Gastrocnemius medialis (tissue), 4 donors: ENCODE measurements around the gene ROBO1. TPM values are rescaled to one million over a fixed set of nuclear protein-coding genes. Genes with fewer than 3 reads are reported as not detected.

Experiments used
- ATAC-seq, 2 donors: fragments of 150-250 bp; one replicate each; pipeline ENCODE4 v1.9.1; 2016
- DNase-seq, 2 donors: peaks; one replicate each; pipeline ENCODE4 v3.0.0-alpha.2; 2019
- H3K27ac ChIP-seq, 4 donors: fragments of 200-600 bp; sonication (generic); 1 replicate in 1 of 4; 2 replicates in 3 of 4; pipeline ENCODE4 v1.5.1; 2016 to 2018; ENCODE audit warnings: mild to moderate bottlenecking in 2 of 4, moderate library complexity in 1 of 4
- H3K27me3 ChIP-seq, 3 donors: fragments of 200-600 bp; sonication (generic) in 2 of 3; 1 replicate in 1 of 3; 2 replicates in 2 of 3; pipeline versions ENCODE4 v1.5.1 to v1.6.0; 2016 to 2019; ENCODE audit warnings: mild to moderate bottlenecking in 1 of 3, moderate library complexity in 1 of 3
- H3K36me3 ChIP-seq, 2 donors: fragments of 200-600 bp; sonication (generic) in 1 of 2; one replicate each; pipeline ENCODE4 v1.5.1; 2017 to 2018
- H3K4me1 ChIP-seq, 2 donors: fragments of 200-600 bp; sonication (generic) in 1 of 2; one replicate each; pipeline ENCODE4 v1.5.1; 2016 to 2017; ENCODE audit warnings: mild to moderate bottlenecking in 2 of 2
- H3K4me3 ChIP-seq, 4 donors: fragments of 200-600 bp; sonication (generic) in 3 of 4; 1 replicate in 1 of 4; 2 replicates in 3 of 4; pipeline ENCODE4 v1.5.1; 2016 to 2019; ENCODE audit warnings: mild to moderate bottlenecking in 2 of 4
- H3K9me3 ChIP-seq, 3 donors: fragments of 200-600 bp; sonication (generic) in 2 of 3; 1 replicate in 1 of 3; 2 replicates in 2 of 3; pipeline ENCODE4 v1.5.1; 2016 to 2019
- POLR2A ChIP-seq, 2 donors: fragments of 450-650 bp; IDR thresholded peaks; one replicate each; pipeline ENCODE4 v1.6.1; 2017; ENCODE audit warnings: antibody characterized with exemption in 2 of 2, mild to moderate bottlenecking in 2 of 2, moderate library complexity in 2 of 2
- in situ Hi-C, 4 donors: fragments of 200-750 bp; cut with MboI; loops; one replicate each; pipeline versions ENCODE4 v1.15.0 to v1.8.0; 2017; ENCODE audit warnings: low sequenced_read_pairs in 4 of 4
- intact Hi-C: fragments of 100-400 bp; cut with DNase I; formaldehyde crosslinking; loops from one replicate; pipeline ENCODE4 v1.15.1; 2023; ENCODE audit warnings: low total_unique reads
- total RNA-seq, 4 donors: library from RNA; depleted of rRNA; stranded (reverse); fragments of >200 nt; gene quantifications; one replicate each; pipeline versions ENCODE4 v1.1.0 to v1.2.3, GENCODE V29; 2016
- TF ChIP-seq, protein P1 (sequence below), 5 experiments: fragments of 450-650 bp in 3 of 5; fragments of 200-600 bp in 2 of 5; sonication (generic) in 2 of 5; IDR thresholded peaks in 4 of 5; conservative IDR thresholded peaks in 1 of 5; 1 replicate in 4 of 5; 2 replicates in 1 of 5; pipeline ENCODE4 v1.5.1; 2016 to 2019; ENCODE audit warnings: antibody characterized with exemption in 5 of 5, mild to moderate bottlenecking in 3 of 5, moderate library complexity in 3 of 5

Gene ROBO1
- total RNA-seq, 4 donors from 2014 or later = 4.2 to 16.0 (median 9.5) TPM

DNA sequence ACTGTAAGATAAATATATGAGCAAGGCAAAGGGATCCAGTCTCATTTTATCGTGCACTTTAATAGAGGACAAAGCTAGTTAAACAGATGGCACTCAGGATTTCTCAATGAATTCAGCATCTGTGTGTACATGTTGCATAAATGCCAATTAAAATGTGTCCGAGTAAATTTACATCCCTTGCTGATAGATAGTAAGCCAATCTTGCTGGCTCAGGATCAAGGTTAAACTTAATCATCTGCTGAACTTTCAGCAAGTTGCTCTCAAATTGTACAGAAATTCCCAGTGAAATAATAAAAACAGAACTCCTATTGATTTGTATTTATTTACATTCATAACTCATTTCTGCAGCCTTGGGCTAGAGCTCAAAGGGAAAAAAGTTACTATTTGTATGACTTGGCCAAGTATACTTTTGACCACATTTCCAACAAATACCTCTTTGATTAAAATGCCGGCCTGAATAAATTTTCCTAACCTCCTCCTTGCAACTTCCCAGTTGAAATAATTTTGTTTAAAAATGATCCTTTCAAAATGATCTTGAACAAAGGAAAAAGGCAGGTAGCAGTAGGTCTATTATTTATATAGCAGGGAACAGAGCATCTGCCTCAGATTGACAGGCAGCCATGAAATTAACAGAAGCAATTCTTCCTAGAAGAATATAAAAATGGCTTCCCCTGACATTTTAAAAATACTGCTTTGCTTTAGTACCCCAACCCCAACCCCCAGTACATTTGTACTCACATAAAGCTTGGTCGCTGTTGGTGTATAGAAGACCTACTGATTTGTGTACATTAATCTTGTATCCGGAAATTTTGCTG, 1001.9 kb downstream of the ROBO1 start:
- no peak for ATAC-seq
- no peak for TF ChIP-seq POLR2A (IDR thresholded peaks at IDR 0.05)
- TF ChIP-seq, protein P1, sequence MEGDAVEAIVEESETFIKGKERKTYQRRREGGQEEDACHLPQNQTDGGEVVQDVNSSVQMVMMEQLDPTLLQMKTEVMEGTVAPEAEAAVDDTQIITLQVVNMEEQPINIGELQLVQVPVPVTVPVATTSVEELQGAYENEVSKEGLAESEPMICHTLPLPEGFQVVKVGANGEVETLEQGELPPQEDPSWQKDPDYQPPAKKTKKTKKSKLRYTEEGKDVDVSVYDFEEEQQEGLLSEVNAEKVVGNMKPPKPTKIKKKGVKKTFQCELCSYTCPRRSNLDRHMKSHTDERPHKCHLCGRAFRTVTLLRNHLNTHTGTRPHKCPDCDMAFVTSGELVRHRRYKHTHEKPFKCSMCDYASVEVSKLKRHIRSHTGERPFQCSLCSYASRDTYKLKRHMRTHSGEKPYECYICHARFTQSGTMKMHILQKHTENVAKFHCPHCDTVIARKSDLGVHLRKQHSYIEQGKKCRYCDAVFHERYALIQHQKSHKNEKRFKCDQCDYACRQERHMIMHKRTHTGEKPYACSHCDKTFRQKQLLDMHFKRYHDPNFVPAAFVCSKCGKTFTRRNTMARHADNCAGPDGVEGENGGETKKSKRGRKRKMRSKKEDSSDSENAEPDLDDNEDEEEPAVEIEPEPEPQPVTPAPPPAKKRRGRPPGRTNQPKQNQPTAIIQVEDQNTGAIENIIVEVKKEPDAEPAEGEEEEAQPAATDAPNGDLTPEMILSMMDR (IDR thresholded peaks at IDR 0.05 in 4 of 5, conservative IDR thresholded peaks at IDR 0.05 in 1 of 5) = no peak
- in situ Hi-C loops (no loop called here), intact Hi-C loops (no loop called here)
- no peaks in the 10 kb centered on the region for H3K27me3 ChIP-seq
- no peak overlapping the region for H3K4me3 ChIP-seq
- no peaks in the 10 kb centered on the region for H3K4me1 ChIP-seq
- H3K9me3 ChIP-seq = no peaks in the 10 kb centered on the region
- DNase-seq = no peak
- no peak overlapping the region for H3K27ac ChIP-seq
- no peaks in the 10 kb centered on the region for H3K36me3 ChIP-seq

DNA sequence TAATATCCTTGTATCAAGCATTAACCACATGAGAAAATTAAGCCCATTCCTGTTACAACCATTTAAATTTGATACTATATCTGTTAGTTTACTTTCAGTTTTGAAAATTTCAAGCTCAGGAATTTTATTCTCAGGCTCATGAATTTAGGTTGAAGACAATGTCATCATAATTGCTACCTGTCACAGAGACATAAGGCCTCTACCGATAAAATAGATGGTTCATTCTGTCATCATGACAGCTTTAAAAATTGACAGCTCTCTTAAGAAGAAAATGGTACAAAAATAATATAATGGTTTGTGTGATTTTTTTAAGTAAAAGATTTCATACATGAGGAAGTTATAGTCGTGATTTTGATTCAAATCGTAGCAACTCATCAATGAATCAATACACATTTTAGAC, 1003.2 kb downstream of the ROBO1 start:
- ATAC-seq = no peak
- TF ChIP-seq POLR2A (IDR thresholded peaks at IDR 0.05) = no peak
- TF ChIP-seq, protein P1 (IDR thresholded peaks at IDR 0.05 in 4 of 5, conservative IDR thresholded peaks at IDR 0.05 in 1 of 5) = no peak

DNA sequence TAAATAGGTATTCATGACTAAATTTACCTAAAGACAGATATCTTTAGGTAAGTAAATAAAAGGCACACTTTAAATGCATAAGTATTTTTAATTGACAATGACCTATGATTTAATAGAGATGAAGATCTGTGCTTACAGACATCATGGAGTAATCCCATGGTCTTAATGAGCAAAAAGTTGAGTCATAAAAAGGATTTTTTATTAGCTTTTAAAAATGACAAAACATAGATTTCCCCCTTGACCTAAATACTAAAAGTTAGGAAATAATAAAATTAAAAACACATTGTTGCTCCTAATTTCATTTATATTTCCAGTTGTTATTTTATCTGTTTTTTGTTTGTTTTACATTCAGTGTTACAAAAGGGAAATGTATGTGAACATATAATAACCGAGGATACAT, 1005.7 kb downstream of the ROBO1 start:
- no peak overlapping the region for H3K4me3 ChIP-seq
- in situ Hi-C loops (no loop called here), intact Hi-C loops (no loop called here)
- no peaks in the 10 kb centered on the region for H3K4me1 ChIP-seq
- TF ChIP-seq, protein P1 (IDR thresholded peaks at IDR 0.05 in 4 of 5, conservative IDR thresholded peaks at IDR 0.05 in 1 of 5) = no peak
- TF ChIP-seq POLR2A (IDR thresholded peaks at IDR 0.05) = no peak
- H3K9me3 ChIP-seq = no peaks in the 10 kb centered on the region
- DNase-seq = no peak
- ATAC-seq = no peak
- no peaks in the 10 kb centered on the region for H3K36me3 ChIP-seq
- no peak overlapping the region for H3K27ac ChIP-seq
- no peaks in the 10 kb centered on the region for H3K27me3 ChIP-seq

More for the DNA sequence above, 1003.2 kb downstream of the ROBO1 start:
- no peak overlapping the region for H3K27ac ChIP-seq
- no peaks in the 10 kb centered on the region for H3K4me1 ChIP-seq
- DNase-seq = no peak
- H3K9me3 ChIP-seq = no peaks in the 10 kb centered on the region
- no peaks in the 10 kb centered on the region for H3K27me3 ChIP-seq
- no peaks in the 10 kb centered on the region for H3K36me3 ChIP-seq
- intact Hi-C loops = no loop called here
- H3K4me3 ChIP-seq = no peak overlapping the region
- in situ Hi-C loops = no loop called here

DNA sequence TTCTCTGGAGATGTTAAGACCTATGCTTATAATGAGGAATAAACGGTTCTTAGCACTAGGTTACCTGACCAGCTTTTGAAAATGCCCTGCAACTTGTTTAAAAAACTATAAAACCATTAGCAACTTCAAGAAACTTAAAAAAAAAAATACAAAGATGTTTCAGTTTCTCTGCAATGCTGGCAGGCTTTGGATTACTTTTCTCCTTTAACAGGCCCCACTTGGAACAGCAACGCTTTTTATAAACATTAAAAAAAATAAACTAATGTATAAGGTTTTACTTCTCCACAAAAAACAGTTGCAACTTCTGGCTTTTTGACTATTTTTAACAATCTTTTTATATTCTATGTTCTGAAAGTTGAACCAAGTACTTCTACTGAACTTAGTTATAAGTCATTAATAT, 1006.7 kb downstream of the ROBO1 start:
- in situ Hi-C loops (no loop called here), intact Hi-C loops (no loop called here)
- Histone ChIP-seq H3K4me1 (no peaks in the 10 kb centered on the region), H3K4me3 (no peak overlapping the region), H3K27ac (no peak overlapping the region), H3K27me3 (no peaks in the 10 kb centered on the region), H3K36me3 (no peaks in the 10 kb centered on the region), H3K9me3 (no peaks in the 10 kb centered on the region)
- no peak for DNase-seq
- TF ChIP-seq, protein P1 (IDR thresholded peaks at IDR 0.05 in 4 of 5, conservative IDR thresholded peaks at IDR 0.05 in 1 of 5) = no peak
- no peak for TF ChIP-seq POLR2A (IDR thresholded peaks at IDR 0.05)
- ATAC-seq = no peak
